Esophagus squamous epithelium (tissue), 4 donors: ENCODE data around the gene HEPACAM2.

Experiments used
- POLR2A ChIP-seq, 4 donors: fragments of 450-650 bp; IDR thresholded peaks; one replicate each; pipeline ENCODE4 v1.6.1; 2017; ENCODE audit warnings: antibody characterized with exemption in 4 of 4, mild to moderate bottlenecking in 4 of 4, moderate library complexity in 3 of 4
- TF ChIP-seq, protein P1 (sequence below), 6 experiments: fragments of 450-650 bp in 4 of 6; fragments of 200-600 bp in 2 of 6; sonication (generic) in 2 of 6; IDR thresholded peaks; one replicate each; pipeline ENCODE4 v1.5.1; 2016 to 2019; ENCODE audit warnings: antibody characterized with exemption in 6 of 6, mild to moderate bottlenecking in 4 of 6, moderate library complexity in 4 of 6

DNA sequence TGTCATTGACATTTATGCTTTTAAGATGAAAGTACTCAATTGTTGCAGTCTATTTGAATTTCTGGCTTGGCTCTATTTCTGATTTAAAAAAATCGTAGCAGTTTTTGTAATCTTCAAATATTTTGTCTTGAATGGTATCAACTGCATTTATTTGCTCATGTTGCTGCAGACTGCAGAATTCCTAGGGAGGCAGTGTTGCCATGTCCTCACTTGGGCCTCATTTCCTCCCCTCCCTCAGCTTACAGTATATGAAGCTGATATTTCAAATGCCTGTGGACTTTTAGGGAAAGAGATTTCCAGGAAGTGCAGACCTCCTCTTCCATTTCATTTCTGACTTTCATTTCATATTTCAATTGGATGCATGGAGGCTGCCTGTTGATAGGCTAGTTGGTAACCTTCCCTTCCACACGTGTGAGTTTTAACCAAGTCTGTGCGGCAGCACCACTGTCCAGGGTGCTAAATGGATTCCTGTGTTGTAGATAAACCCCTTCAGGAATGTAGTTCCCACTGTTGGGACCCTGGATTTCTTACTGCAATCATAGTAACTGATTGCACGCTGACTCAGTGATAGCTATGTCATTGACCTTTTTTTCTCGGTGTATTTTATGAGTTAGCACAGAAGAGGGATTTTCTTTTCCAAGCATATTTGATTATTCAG lies 23.4 kb upstream of the HEPACAM2 start:
- TF ChIP-seq, protein P1, sequence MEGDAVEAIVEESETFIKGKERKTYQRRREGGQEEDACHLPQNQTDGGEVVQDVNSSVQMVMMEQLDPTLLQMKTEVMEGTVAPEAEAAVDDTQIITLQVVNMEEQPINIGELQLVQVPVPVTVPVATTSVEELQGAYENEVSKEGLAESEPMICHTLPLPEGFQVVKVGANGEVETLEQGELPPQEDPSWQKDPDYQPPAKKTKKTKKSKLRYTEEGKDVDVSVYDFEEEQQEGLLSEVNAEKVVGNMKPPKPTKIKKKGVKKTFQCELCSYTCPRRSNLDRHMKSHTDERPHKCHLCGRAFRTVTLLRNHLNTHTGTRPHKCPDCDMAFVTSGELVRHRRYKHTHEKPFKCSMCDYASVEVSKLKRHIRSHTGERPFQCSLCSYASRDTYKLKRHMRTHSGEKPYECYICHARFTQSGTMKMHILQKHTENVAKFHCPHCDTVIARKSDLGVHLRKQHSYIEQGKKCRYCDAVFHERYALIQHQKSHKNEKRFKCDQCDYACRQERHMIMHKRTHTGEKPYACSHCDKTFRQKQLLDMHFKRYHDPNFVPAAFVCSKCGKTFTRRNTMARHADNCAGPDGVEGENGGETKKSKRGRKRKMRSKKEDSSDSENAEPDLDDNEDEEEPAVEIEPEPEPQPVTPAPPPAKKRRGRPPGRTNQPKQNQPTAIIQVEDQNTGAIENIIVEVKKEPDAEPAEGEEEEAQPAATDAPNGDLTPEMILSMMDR (IDR thresholded peaks at IDR 0.05), result no peak
- no peak for TF ChIP-seq POLR2A (IDR thresholded peaks at IDR 0.05)
